GM19324 (cell line): ENCODE data around the gene CAV2.
A peak's percentile ranks its signal among the peaks of the same experiment; 100 is the strongest.

Source experiments
- ATAC-seq: cut with Tn5 transposase; IDR thresholded peaks from one replicate; pipeline ENCODE4 v1.9.1; 2021; ENCODE audit warnings: mild to moderate bottlenecking, moderate library complexity; ENCODE audit not compliant: unreplicated experiment, low FRiP score

CAV2 gene

DNA sequence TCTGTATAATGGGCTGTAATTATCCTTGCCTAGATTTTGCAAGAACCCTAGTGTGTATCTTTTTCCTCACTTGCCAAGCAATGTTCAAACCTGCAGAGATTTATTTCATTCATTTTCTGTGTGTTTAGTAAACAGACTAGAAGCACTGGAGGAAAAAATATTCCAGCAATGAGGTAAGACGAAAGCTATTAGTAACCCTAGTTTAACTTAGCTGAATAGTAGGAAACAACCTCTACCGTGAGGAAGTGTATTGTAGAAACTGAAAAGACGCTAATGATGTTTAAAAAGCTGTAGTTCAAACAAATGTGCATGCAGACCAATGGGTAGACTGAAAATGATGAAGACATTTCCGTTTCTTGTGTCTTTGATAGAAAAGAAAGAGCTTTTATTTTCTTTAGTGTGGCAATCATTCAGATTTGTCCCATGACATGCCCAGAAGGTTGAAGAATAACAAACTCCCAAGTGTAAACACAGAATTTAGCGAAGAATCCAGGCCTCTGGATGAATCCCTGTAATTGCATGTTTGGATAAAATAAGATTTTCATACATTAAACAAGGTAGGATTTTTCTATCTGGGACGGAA lies 46.0 kb downstream of the CAV2 start:
- ATAC-seq = no peak

DNA sequence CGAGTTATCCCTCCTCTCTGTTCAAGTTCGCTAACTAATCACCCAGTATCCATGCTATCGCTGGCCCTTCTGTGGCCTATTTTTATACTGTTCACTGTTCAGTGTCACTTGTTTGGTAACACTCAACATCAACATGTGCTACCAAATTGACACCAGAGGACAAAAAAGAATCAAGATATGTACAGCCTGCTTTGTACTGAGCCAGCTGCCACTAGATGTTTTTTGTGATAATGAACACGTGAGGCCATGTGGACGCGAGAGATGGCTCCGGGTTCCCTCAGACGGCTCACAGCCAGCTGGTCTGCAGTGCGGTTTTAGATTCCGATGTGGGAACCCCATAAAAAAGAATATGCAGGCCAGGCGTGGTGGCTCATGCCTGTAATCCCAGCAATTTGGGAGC lies 46.5 kb downstream of the CAV2 start:
- ATAC-seq = no peak

DNA sequence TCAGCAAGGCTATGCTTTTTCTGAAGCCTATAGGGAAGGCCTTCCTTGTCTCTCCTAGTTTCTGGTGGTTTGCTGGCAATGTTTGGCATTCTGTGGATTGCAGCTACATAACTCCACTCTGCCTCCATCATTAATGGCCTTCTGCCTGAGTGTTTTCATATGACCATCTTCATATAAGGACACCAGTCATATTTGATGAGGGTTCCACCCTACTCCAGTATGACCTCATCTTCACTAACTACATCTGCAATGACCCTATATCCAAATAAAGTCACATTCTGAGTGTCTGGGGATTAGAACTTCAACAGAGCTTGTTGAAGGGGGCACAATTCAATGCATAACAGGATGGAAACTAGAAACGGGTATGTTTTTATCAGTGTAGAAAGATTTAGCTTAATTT lies 47.4 kb downstream of the CAV2 start:
- ATAC-seq = no peak

DNA sequence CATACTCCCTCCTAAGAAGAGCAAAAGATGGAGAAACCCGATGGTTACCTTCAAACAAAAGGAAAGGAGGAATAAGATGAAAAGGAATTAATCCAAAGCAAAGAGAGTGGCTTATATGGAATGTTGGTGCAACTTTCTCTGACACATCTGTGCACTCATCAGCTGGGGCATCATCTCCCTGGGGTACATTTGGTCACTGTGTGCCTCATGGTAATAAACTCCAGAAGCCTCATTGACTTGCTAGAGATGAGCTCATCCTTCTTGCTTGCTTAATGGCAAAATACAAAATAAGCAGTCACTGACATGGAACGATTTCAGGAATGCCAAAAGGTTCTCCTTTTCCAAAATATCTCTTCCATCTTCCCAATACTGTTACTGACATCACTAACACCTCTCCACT lies 47.8 kb downstream of the CAV2 start:
- no peak for ATAC-seq

DNA sequence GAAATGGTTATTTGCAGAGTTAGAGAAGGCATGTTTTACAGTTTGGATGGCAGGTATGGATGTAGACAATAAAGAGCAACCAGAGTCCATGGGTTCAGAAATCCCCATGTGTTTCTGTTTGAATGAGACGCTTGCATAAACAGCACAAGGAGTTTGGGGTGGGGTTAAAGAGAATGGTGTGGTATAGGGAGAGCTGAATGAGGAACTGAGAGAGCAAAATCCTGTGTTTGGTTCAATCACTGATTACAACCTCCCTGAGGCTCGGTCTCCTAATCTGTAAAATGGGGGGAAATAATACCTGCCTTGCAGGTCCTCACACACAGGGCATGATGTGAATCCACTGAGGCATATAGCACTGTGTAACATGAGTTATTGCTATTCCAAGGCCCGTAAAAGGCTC lies 49.0 kb downstream of the CAV2 start:
- peak; percentile 95 for ATAC-seq

DNA sequence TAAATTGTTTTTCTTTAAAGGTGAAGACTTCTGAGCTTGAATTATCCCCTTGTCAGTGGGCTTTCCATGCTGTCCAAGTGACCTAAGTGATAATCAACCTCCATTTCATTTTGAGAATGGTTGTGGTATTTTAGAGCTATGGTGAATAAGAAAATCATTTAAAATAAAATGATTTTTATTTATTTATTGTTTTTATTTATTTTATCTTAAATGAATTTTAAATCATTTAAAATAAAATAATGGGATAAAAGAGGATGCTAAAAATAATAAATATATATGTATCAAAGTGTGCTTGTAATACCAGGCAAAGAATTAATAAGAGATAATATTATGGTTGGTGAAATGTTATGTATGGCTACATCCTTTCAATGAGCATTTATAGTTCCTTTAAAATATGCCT lies 49.8 kb downstream of the CAV2 start:
- no peak for ATAC-seq

DNA sequence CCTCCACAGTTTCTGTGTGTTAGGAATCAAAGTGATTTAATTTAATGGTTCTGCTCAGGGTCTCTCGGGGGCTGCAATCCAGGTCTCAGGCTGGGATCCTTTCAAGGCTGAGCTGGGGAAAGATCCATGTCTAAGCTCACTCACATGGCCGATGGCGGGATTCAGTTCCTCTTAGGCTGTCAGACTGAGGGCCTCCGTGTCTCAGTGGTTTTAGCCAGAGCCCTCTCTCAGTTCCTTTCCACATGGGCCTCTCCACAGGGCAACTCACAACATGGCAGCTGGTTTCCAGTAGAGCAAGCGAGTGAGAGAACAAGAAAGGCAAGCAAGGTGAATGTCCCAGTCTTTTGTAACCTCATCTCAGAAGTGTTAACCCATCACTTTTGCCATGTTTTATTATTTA lies 52.2 kb downstream of the CAV2 start:
- no peak for ATAC-seq

DNA sequence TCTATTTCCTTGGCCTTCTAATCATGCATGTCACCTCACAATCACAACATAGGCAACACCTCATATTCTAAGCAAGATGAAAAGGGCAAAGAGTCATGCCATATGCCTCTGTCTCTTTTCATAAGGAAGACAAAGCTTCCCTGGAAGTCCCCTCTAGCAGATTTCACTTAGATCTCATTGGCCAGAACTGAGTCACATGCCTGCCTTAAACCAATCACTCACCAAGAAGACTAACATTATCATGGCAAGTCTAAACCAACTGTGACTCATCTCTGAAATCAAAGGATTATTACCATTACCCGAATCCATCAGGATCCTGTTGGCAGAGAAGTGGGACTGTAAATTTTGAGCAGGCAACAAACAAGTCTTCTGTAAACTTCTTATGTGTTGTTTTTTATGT lies 53.1 kb downstream of the CAV2 start:
- ATAC-seq = no peak

DNA sequence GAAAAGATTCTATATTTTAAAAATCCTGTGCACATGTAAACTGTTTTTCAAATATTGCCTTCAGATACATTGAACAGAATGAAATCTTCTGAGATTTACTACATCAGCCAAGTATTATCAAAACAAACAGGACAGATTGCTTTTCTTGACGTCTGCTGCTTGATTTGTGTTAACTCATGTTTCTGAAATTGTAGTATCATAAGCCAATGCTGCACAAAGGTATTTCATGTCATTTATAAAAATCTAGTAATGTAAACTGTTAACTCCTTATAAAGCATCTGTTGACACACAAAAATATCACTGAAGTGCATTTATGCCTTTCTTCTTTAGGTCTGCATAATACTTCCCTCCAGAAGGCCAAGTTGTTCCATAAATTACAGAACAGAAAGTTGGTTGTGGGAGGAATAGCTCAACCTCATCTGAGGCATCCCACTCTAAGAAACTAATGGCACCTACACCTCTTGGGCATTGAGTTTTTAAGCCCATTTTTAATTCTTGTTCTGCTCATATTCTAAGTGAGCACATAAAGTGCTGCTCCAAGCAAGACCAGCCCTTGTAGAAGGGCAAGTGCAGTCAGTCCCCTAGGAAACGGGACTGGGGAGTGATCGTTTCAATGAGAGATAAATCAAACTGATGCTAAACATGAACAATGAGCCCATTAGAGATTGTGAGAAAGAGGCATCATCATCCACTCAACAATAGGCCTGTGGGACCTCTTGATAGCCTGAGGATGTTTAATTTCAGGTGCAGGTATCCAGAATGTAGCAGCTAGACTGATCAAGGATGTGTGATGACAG lies 53.8 kb downstream of the CAV2 start:
- ATAC-seq = no peak

DNA sequence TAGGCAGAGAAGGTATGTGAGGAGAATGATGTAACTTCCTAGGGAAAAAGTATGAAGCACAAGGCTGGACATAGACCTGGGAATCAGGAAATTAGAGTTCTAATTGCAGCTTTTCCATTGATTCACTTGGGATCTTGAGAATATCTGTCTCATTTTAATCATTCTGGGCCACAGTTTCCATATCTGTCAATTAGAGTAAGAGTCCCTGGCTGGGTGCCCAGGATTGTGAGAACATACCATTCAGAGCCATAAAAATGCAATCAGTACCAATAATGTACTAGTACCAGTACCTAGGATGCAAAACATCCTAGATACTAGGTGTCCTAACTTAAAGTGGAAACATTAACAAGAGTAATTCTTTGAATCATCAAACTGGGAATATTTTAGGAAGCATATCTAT lies 54.9 kb downstream of the CAV2 start:
- ATAC-seq = no peak

DNA sequence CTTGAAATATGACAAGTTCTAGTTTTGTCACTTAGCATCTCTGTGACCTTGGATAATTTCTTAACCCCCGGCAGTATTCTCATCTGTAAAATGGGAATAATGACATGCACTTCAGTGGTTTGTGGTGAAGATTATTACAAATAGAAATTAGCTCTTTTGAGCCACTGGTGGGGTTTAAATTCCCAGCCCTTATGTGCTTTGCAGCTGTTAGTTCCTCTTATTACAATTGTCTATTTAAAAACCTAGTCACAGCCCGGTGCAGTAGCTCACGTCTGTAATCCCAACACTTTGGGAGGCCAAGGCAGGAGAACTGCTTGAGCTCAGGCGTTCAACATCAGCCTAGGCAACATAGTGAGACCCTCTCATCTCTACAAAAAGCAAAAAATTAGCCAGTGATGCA lies 55.4 kb downstream of the CAV2 start:
- no peak for ATAC-seq

DNA sequence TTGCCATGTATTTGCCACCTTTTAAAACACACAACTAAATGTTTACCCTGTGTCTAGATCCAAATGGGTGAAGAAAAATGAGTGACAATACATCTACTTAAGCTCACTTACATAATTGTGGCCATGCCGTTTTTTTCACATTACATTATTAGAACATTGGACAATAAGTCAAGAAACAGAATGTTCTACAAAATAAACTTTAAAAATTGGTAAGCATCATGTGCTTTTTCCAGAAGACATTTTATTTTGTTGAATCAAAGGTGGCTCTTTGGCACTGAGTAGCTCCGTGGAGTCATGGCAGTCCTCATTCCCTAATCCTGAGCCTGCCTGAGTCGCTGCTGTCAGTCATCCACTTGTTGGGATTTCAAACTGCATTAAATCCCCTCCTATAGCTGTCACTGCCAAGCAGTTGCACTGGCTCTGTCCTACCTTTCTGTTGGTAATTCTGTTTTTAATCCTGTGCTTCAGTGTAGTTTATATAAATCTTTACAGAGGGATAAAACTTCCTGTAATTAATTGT lies 57.6 kb downstream of the CAV2 start:
- no peak for ATAC-seq

DNA sequence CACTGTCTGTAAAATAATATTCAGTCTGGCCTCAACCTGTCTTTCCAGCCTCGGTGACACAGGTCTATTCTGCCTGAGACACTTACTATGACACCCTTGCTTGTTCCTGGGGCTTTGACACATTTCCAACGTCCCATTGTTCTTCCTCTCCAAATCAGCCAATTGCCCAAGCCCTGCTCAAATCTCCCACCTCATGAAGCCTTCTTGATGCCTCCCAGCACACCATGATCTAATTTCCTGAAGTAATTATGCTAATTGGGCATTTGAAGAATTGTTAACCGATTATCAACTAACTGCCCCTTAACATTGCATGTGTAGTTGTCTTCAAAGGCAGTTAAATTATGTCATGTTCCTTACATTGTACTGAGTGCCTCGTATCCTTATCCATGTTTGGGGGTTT lies 58.4 kb downstream of the CAV2 start:
- no peak for ATAC-seq
